NB4 (cell line): Measurements from ENCODE around the gene CYP2A13.

Experiments
- DNase-seq: peaks from one replicate; pipeline ENCODE4 v3.0.0; 2010; ENCODE audit warnings: low read depth
- H3K4me3 ChIP-seq: one replicate; pipeline ENCODE4 v1.5.1; 2011; ENCODE audit warnings: mild to moderate bottlenecking, low read depth, low read length, moderate library complexity
- CTCF ChIP-seq: IDR thresholded peaks from one replicate; pipeline ENCODE4 v1.5.1; 2012; ENCODE audit warnings: low read depth, low read length
- MYC ChIP-seq: IDR thresholded peaks from 2 replicates; pipeline ENCODE4 v1.6.1; 2011; ENCODE audit warnings: low read depth, low read length
- POLR2A ChIP-seq: IDR thresholded peaks from 2 replicates; pipeline ENCODE4 v1.6.1; 2011; ENCODE audit warnings: mild to moderate bottlenecking; ENCODE audit not compliant: insufficient read length; ENCODE audit errors: extremely low read depth
- TF ChIP-seq, protein P1 (sequence below): IDR thresholded peaks from 2 replicates; pipeline ENCODE4 v1.6.1; 2011; ENCODE audit warnings: low read depth, low read length

Gene CYP2A13

GRCh38 chr19:41083516-41083915 lies 4.7 kb upstream of the CYP2A13 start:
- no peak for TF ChIP-seq MYC
- no peak for TF ChIP-seq POLR2A
- H3K4me3 ChIP-seq, result no peak overlapping the region
- DNase-seq, result no peak

DNA sequence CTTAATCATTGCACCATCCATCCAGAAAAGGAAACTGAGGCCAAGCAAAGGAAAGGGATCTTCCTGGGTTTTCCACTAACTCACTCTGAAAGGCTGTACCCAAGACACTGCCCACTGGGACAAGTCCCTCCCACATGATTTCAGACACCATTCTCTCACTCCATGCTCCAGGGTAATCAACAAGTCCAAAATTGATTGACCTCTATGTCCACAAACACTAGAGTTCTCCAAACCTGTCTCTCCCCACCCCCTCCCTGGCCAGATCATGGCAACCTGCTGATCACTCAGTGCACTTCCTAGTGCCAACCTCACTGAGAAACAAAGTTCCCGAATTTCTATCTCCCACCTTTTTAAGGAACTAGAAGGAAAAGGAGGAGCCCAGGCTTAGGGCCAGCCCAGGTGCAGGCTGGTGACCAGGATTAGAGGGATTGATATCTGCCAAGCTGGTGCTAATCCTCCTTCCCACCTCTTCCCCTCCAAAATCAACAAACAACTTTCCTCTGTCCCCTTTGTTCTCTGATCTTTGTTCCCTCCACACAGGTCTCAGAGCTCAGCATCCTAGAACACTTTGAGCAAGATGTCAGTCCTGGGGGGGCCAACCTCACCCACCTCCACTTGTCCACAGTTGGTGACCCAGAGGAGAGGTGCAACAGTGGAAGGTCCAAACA lies 2.4 kb upstream of the CYP2A13 start:
- TF ChIP-seq CTCF (no peak), POLR2A (no peak), MYC (no peak)
- TF ChIP-seq, protein P1, sequence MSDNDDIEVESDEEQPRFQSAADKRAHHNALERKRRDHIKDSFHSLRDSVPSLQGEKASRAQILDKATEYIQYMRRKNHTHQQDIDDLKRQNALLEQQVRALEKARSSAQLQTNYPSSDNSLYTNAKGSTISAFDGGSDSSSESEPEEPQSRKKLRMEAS, result no peak
- H3K4me3 ChIP-seq, result no peak overlapping the region
- DNase-seq, result no peak

GRCh38 chr19:41089959-41090358 lies 1.7 kb downstream of the CYP2A13 start:
- DNase-seq, result no peak
- TF ChIP-seq CTCF (no peak), MYC (no peak), POLR2A (no peak)
- TF ChIP-seq, protein P1, result no peak
- H3K4me3 ChIP-seq, result no peak overlapping the region

DNA sequence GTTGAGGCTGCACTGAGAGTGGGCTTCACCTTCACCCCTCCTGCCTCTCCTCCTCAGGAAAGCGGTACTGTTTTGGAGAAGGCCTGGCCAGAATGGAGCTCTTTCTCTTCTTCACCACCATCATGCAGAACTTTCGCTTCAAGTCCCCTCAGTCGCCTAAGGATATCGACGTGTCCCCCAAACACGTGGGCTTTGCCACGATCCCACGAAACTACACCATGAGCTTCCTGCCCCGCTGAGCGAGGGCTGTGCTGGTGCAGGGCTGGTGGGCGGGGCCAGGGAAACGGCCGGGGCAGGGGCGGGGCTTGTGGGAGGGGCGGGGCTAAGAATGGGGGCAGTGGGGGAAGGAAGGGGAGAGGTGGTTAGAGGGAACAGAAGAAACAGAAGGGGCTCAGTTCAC lies 7.5 kb downstream of the CYP2A13 start:
- no peak overlapping the region for H3K4me3 ChIP-seq
- TF ChIP-seq CTCF (no peak), POLR2A (no peak), MYC (no peak)
- TF ChIP-seq, protein P1, result no peak
- no peak for DNase-seq

DNA sequence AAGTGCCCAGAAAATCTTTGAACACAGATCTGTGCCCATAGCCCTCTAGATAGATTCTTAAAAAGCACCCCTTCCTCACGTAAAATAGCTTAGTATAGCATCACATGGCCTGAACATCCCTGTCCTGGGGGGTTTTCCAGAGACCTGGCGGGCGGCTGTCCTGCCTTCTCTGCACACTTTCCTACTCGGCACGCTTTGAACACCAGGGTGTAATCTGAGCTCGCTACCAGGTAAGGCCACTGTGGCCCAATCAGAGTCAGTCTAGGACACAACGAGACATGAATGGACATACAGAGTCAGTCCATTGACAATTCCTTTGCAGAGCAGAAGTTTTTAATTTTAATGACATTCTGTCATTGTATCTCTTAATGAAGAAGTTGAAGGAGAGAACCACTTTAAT lies 8.1 kb downstream of the CYP2A13 start:
- TF ChIP-seq CTCF (no peak), MYC (no peak), POLR2A (no peak)
- TF ChIP-seq, protein P1, result no peak
- no peak for DNase-seq
- H3K4me3 ChIP-seq, result no peak overlapping the region

- TF ChIP-seq CTCF, result no peak
- TF ChIP-seq, protein P1, result no peak
- no peak for TF ChIP-seq MYC
- TF ChIP-seq POLR2A, result no peak
These were observed 9.1 kb downstream of the CYP2A13 start for GRCh38 chr19:41097302-41097701.

More at GRCh38 chr19:41097302-41097701, 9.1 kb downstream of the CYP2A13 start:
- no peak for DNase-seq
- no peak overlapping the region for H3K4me3 ChIP-seq
